C4-2B (cell line): ENCODE measurements around the gene PDE4D.
"Not testable (repeated sequence)": the region's sequence is repeated elsewhere in the genome, so short reads cannot be mapped to it uniquely, and the experiment has no call there.

Source experiments
- CTCF ChIP-seq: fragments of 450-650 bp; conservative IDR thresholded peaks from 2 replicates; pipeline ENCODE4 v1.5.1; 2017; ENCODE audit warnings: mild to moderate bottlenecking
- ZFX ChIP-seq: fragments of 450-650 bp; IDR thresholded peaks from 2 replicates; pipeline ENCODE4 v1.6.1; 2017

GRCh38 chr5:59594118-59594517 lies 299.4 kb downstream of the PDE4D start:
- not testable (repeated sequence) for TF ChIP-seq CTCF, ZFX
